ENCODE measurements around the gene RAB40A.

RAB40A gene

GRCh38 chrX:103529550-103529949, 10.3 kb upstream of the RAB40A start:
- TF ChIP-seq ZBTB7A (IDR thresholded peaks at IDR 0.05; ENCODE audit: low read depth) (no peak), YY1 (IDR thresholded peaks at IDR 0.05; ENCODE audit: low read depth) (no peak), TEAD4 (IDR thresholded peaks at IDR 0.05) (no peak), CEBPB (IDR thresholded peaks at IDR 0.05) (no peak), USF1 (IDR thresholded peaks at IDR 0.05) (no peak)

GRCh38 chrX:103524747-103525146, 5.5 kb upstream of the RAB40A start:
- TF ChIP-seq CREB1 (IDR thresholded peaks at IDR 0.05; ENCODE audit: low read depth), result no peak
- TF ChIP-seq NFIC (IDR thresholded peaks at IDR 0.05), result no peak
- TF ChIP-seq ZBTB7A (IDR thresholded peaks at IDR 0.05; ENCODE audit: low read depth), result no peak
- TF ChIP-seq TCF12 (IDR thresholded peaks at IDR 0.05; ENCODE audit: low read depth), result no peak
- no peak for TF ChIP-seq TAF1 (IDR thresholded peaks at IDR 0.05; ENCODE audit: low read depth)
- TF ChIP-seq EGR1 (IDR thresholded peaks at IDR 0.05), result no peak
- TF ChIP-seq EP300 (IDR thresholded peaks at IDR 0.05; ENCODE audit: borderline replicate concordance), result no peak
- no peak for TF ChIP-seq YY1 (IDR thresholded peaks at IDR 0.05; ENCODE audit: low read depth)
- TF ChIP-seq CEBPB (IDR thresholded peaks at IDR 0.05), result no peak
- TF ChIP-seq FOXM1 (IDR thresholded peaks at IDR 0.05; ENCODE audit: borderline replicate concordance, low read depth), result no peak

GRCh38 chrX:103523605-103524004, 4.3 kb upstream of the RAB40A start:
- TF ChIP-seq YY1 (IDR thresholded peaks at IDR 0.05; ENCODE audit: low read depth), result no peak
- TF ChIP-seq RAD21 (IDR thresholded peaks at IDR 0.05; ENCODE audit: low read depth), result no peak

GRCh38 chrX:103520386-103520785, 1.1 kb upstream of the RAB40A start:
- TF ChIP-seq NFIC (IDR thresholded peaks at IDR 0.05) (no peak), MAX (IDR thresholded peaks at IDR 0.05) (no peak), REST (IDR thresholded peaks at IDR 0.05; ENCODE audit: low read depth) (no peak), CREB1 (IDR thresholded peaks at IDR 0.05; ENCODE audit: low read depth) (no peak), YY1 (IDR thresholded peaks at IDR 0.05; ENCODE audit: low read depth) (no peak), USF1 (IDR thresholded peaks at IDR 0.05) (no peak), EP300 (IDR thresholded peaks at IDR 0.05; ENCODE audit: borderline replicate concordance) (no peak), TCF12 (IDR thresholded peaks at IDR 0.05; ENCODE audit: low read depth) (no peak), ZBTB7A (IDR thresholded peaks at IDR 0.05; ENCODE audit: low read depth) (no peak), EGR1 (IDR thresholded peaks at IDR 0.05) (no peak), RAD21 (IDR thresholded peaks at IDR 0.05; ENCODE audit: low read depth) (no peak), TEAD4 (IDR thresholded peaks at IDR 0.05) (no peak), TAF1 (IDR thresholded peaks at IDR 0.05; ENCODE audit: low read depth) (no peak), FOXM1 (IDR thresholded peaks at IDR 0.05; ENCODE audit: borderline replicate concordance, low read depth) (no peak)

GRCh38 chrX:103518571-103518970, 718 bp downstream of the RAB40A start:
- TF ChIP-seq CREB1 (IDR thresholded peaks at IDR 0.05; ENCODE audit: low read depth) (no peak), EP300 (IDR thresholded peaks at IDR 0.05; ENCODE audit: borderline replicate concordance) (no peak), NFIC (IDR thresholded peaks at IDR 0.05) (no peak), CEBPB (IDR thresholded peaks at IDR 0.05) (no peak), ZBTB7A (IDR thresholded peaks at IDR 0.05; ENCODE audit: low read depth) (no peak), TCF12 (IDR thresholded peaks at IDR 0.05; ENCODE audit: low read depth) (no peak), REST (IDR thresholded peaks at IDR 0.05; ENCODE audit: low read depth) (no peak), USF1 (IDR thresholded peaks at IDR 0.05) (no peak), FOXM1 (IDR thresholded peaks at IDR 0.05; ENCODE audit: borderline replicate concordance, low read depth) (no peak), TAF1 (IDR thresholded peaks at IDR 0.05; ENCODE audit: low read depth) (no peak), YY1 (IDR thresholded peaks at IDR 0.05; ENCODE audit: low read depth) (no peak), RAD21 (IDR thresholded peaks at IDR 0.05; ENCODE audit: low read depth) (no peak), TEAD4 (IDR thresholded peaks at IDR 0.05) (no peak), MAX (IDR thresholded peaks at IDR 0.05) (no peak), EGR1 (IDR thresholded peaks at IDR 0.05) (no peak)

- TF ChIP-seq TAF1 (IDR thresholded peaks at IDR 0.05; ENCODE audit: low read depth), result no peak
- TF ChIP-seq EP300 (IDR thresholded peaks at IDR 0.05; ENCODE audit: borderline replicate concordance), result no peak
- no peak for TF ChIP-seq NFIC (IDR thresholded peaks at IDR 0.05)
- TF ChIP-seq TCF12 (IDR thresholded peaks at IDR 0.05; ENCODE audit: low read depth), result no peak
- TF ChIP-seq REST (IDR thresholded peaks at IDR 0.05; ENCODE audit: low read depth), result no peak
- TF ChIP-seq RAD21 (IDR thresholded peaks at IDR 0.05; ENCODE audit: low read depth), result no peak
- no peak for TF ChIP-seq TEAD4 (IDR thresholded peaks at IDR 0.05)
- no peak for TF ChIP-seq USF1 (IDR thresholded peaks at IDR 0.05)
- TF ChIP-seq CREB1 (IDR thresholded peaks at IDR 0.05; ENCODE audit: low read depth), result no peak
- TF ChIP-seq YY1 (IDR thresholded peaks at IDR 0.05; ENCODE audit: low read depth), result no peak
- no peak for TF ChIP-seq FOXM1 (IDR thresholded peaks at IDR 0.05; ENCODE audit: borderline replicate concordance, low read depth)
- TF ChIP-seq CEBPB (IDR thresholded peaks at IDR 0.05), result no peak
- TF ChIP-seq MAX (IDR thresholded peaks at IDR 0.05), result no peak
Observed at GRCh38 chrX:103517246-103517645, 2.0 kb downstream of the RAB40A start.
